GM12891 (cell line): Measurements from ENCODE around the gene CAMK1.

Experiments used
- POLR2A ChIP-seq: IDR thresholded peaks from 2 replicates; pipeline ENCODE4 v1.6.1; 2011; ENCODE audit warnings: low read depth, low read length, control low read depth
- TAF1 ChIP-seq: IDR thresholded peaks from 2 replicates; pipeline ENCODE4 v1.6.1; 2011; ENCODE audit warnings: low read depth, low read length, control low read depth

DNA sequence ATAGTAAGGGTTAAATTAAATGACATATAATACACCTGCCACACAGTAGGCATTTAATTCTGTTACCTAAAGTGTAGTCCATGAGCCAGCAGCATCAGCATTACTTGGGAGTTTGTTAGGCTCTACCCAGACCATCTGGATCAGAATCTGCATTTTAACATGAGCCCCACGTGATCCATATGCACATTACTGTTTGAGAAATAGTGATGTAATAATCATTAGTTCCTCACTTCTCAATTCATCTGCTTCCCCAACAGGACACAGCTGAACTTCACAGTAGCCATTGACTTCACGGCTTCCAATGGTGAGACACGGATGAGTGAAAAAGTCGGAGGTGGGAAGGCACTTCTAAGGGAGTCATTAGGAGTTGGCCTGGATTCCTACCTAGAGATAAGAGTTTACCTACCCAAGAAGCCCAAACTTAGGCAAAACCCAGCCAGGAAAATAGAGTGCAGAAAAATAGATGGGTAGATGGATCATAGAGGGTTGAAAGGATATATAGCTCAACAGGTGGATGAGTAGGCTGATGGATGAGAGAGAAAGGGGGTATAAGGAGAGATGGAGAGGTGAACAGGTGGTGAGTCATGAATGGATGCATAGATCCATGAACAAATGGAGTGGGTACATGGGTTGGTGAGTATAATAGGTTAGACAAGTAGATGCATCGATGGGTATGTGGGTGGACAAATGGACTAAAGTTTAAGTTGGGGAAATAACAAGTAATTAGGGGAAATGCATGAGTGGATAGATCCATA is 52.8 kb downstream of the CAMK1 start:
- TF ChIP-seq POLR2A = no peak
- TF ChIP-seq TAF1 = no peak
